ENCODE data around the gene FGD1. TPM values are rescaled to one million over a fixed set of nuclear protein-coding genes. Genes with fewer than 3 reads are reported as not detected.
"Not testable (repeated sequence)": the region's sequence is repeated elsewhere in the genome, so short reads cannot be mapped to it uniquely, and the experiment has no call there.

Gene FGD1
- total RNA-seq: under 1 TPM in 1 of 2 experiments, not detected in 1; 0.12 TPM

GRCh38 chrX:54495814-54496516 lies at the start of gene FGD1:
Gene FGD1, minus strand, starts transcription at chrX:54496234. Its CDS starts 802 bp downstream, at chrX:54495432.
- peaks cover 48% of the 10 kb centered on the region for H3K27me3 Mint-ChIP-seq
- H3K36me3 Mint-ChIP-seq: no peaks in the 10 kb centered on the region
- no peak within 1 kb of the TSS for H3K27ac Mint-ChIP-seq
- peak within 1 kb of the TSS; percentile 44 for H3K4me3 Mint-ChIP-seq
- ATAC-seq (peak; percentile 27), DNase-seq (peak; percentile 39)
- no peaks in the 10 kb centered on the region for H3K4me1 Mint-ChIP-seq
- CTCF ChIA-PET: no interaction called here
- no peaks in the 10 kb centered on the region for H3K9me3 Mint-ChIP-seq (ENCODE audit: low read depth)

DNA sequence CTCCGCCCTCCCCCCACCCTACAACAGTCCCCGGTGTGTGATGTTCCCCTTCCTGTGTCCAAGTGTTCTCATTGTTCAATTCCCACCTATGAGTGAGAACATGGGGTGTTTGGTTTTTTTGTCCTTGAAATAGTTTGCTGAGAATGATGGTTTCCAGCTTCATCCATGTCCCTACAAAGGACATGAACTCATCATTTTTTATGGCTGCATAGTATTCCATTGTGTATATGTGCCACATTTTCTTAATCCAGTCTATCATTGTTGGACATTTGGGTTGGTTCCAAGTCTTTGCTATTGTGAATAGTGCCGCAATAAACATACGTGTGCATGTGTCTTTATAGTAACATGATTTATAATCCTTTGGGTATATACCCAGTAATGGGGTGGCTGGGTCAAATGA lies 46.2 kb upstream of the FGD1 start:
- CTCF ChIA-PET; DNase-seq; H3K4me1 Mint-ChIP-seq; H3K27me3 Mint-ChIP-seq; H3K27ac Mint-ChIP-seq; H3K9me3 Mint-ChIP-seq (ENCODE audit: low read depth); ATAC-seq; H3K4me3 Mint-ChIP-seq: not testable (repeated sequence)
- H3K36me3 Mint-ChIP-seq: peaks cover 41% of the 10 kb centered on the region

- no peak overlapping the region for H3K4me3 Mint-ChIP-seq
- DNase-seq (no peak), ATAC-seq (no peak)
- CTCF ChIA-PET: no interaction called here
- peaks cover 43% of the 10 kb centered on the region for H3K36me3 Mint-ChIP-seq
- H3K9me3 Mint-ChIP-seq (ENCODE audit: low read depth): no peaks in the 10 kb centered on the region
- peaks cover 2% of the 10 kb centered on the region for H3K4me1 Mint-ChIP-seq
- H3K27me3 Mint-ChIP-seq: no peaks in the 10 kb centered on the region
- H3K27ac Mint-ChIP-seq: no peak overlapping the region
These were observed 44.3 kb upstream of the FGD1 start for GRCh38 chrX:54540289-54540688.

- no peak overlapping the region for H3K4me3 Mint-ChIP-seq
- no peak overlapping the region for H3K27ac Mint-ChIP-seq
- H3K9me3 Mint-ChIP-seq (ENCODE audit: low read depth): no peaks in the 10 kb centered on the region
- no peaks in the 10 kb centered on the region for H3K27me3 Mint-ChIP-seq
- no peak for DNase-seq
- CTCF ChIA-PET: no interaction called here
- peaks cover 25% of the 10 kb centered on the region for H3K36me3 Mint-ChIP-seq
- ATAC-seq: no peak
- H3K4me1 Mint-ChIP-seq: peaks cover 33% of the 10 kb centered on the region
These were observed 38.2 kb upstream of the FGD1 start for GRCh38 chrX:54534271-54534670.

GRCh38 chrX:54530357-54530900 lies 34.4 kb upstream of the FGD1 start:
- Mint-ChIP-seq H3K4me3 (peak overlapping the region; percentile 89), H3K36me3 (peaks cover 21% of the 10 kb centered on the region), H3K27ac (peak overlapping the region; percentile 91), H3K4me1 (peaks cover 36% of the 10 kb centered on the region), H3K27me3 (no peaks in the 10 kb centered on the region), H3K9me3 (ENCODE audit: low read depth) (peaks cover 2% of the 10 kb centered on the region)
- peak; percentile 41 for DNase-seq
- ATAC-seq: peak; percentile 18
- CTCF ChIA-PET: no interaction called here

DNA sequence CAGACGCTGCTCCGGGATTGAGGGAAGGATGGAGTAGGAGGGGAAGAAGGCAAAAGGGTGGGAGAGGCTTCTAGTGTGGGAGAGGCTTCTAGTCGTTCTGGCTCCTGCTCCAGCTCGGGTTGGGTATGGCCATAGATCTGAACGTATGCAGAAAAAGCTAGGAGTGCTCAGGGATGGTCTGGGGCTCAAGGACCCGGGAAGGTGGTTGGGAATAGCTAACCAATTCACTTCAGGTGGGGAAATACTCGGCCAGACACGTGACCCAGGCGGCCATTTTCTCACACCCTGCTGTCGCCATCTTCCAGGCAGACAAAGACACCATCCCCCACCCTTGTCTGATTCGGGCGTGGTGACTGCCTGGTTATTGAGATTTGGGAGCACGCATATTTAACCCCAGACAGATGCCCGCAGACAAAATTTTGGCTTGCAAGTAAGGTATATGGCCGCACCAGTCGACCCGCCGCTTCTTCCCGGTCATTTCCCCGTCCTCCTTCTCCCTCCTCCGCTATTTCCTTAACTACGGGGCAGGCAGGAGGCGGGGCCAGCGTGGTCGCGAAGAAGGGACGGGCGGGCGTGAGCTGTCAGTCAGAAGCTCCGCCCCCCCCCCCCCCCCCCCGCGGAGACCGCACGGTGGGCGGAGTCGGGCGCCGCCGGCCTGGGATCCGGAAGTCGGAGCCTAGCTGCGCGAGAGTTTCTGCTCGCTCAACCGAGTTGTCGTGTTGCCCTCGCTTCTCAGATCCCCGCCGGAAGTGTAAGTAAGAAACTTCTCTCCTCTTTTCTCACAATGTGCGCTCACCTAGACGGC lies 33.7 kb upstream of the FGD1 start, which contains the start of gene GNL3L:
Gene GNL3L, plus strand, starts transcription at position 668 of the 805 bp plus-strand sequence. CDS start 2,348 bp downstream, outside the sequence.
- Mint-ChIP-seq H3K4me3 (peak within 1 kb of the TSS; percentile 89), H3K27me3 (no peaks in the 10 kb centered on the region), H3K4me1 (peaks cover 36% of the 10 kb centered on the region), H3K36me3 (peaks cover 21% of the 10 kb centered on the region), H3K27ac (peak within 1 kb of the TSS; percentile 94), H3K9me3 (ENCODE audit: low read depth) (peaks cover 2% of the 10 kb centered on the region)
- peak; percentile 88 for DNase-seq
- ATAC-seq: peak; percentile 86
- CTCF ChIA-PET: interaction anchor here (0.8 kb wide), 1 partner anchor 110 kb away, joined by 5 read pairs; no protein-coding TSS in a partner anchor

DNA sequence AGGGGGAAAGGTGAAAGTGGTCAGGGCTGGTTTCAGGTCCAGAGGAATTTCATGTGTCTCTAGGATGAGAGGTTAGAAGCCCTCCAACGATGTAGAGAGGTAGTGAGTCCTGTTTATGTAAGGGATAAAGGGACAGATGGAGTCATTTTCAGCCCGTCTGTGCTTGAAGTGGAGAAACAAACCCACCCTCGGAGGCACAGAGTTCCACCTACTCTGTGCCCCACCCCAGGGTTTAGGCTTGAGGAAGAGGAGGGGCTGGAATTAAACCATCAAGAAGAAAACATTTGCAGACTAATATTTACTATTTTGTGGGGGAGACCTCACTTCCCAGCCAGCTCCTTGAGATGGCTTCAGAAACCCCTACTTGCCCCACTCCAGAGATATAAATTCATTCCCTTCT lies 33.1 kb upstream of the FGD1 start:
- CTCF ChIA-PET: interaction anchor here (0.8 kb wide), 1 partner anchor 111 kb away, joined by 5 read pairs; no protein-coding TSS in a partner anchor
- H3K36me3 Mint-ChIP-seq: peaks cover 18% of the 10 kb centered on the region
- DNase-seq (no peak), ATAC-seq (no peak)
- H3K9me3 Mint-ChIP-seq (ENCODE audit: low read depth): peaks cover 2% of the 10 kb centered on the region
- H3K4me3 Mint-ChIP-seq: peak overlapping the region; percentile 89
- peak overlapping the region; percentile 94 for H3K27ac Mint-ChIP-seq
- H3K4me1 Mint-ChIP-seq: peaks cover 29% of the 10 kb centered on the region
- H3K27me3 Mint-ChIP-seq: no peaks in the 10 kb centered on the region

GRCh38 chrX:54509400-54509799 lies 13.4 kb upstream of the FGD1 start:
- Mint-ChIP-seq H3K27me3 (peaks cover 6% of the 10 kb centered on the region), H3K4me1 (no peaks in the 10 kb centered on the region), H3K9me3 (ENCODE audit: low read depth) (no peaks in the 10 kb centered on the region), H3K4me3 (no peak overlapping the region), H3K27ac (no peak overlapping the region), H3K36me3 (peaks cover 2% of the 10 kb centered on the region)
- CTCF ChIA-PET: no interaction called here
- DNase-seq: no peak
- ATAC-seq: no peak

DNA sequence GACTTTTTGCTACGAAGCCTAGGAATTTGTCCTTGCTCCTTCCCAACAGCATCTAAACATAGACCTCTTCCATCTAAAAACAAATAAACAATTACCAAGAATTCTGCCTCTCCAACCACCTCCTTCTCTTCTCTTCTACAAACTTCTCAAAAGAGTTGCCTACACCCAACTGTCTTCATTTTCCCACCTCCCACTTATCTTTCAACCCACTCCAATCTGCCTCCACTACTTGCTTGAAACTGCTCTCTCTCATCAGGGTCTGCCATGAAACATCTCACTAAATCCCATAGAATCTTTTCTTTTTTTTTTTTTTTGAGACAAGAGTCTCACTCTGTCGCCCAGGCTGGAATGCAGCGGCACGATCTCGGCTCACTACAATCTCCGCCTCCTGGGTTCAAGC lies 902 bp upstream of the FGD1 start:
- ATAC-seq (no peak), DNase-seq (no peak)
- CTCF ChIA-PET: no interaction called here
- H3K27ac Mint-ChIP-seq: no peak overlapping the region
- no peaks in the 10 kb centered on the region for H3K36me3 Mint-ChIP-seq
- H3K9me3 Mint-ChIP-seq (ENCODE audit: low read depth): no peaks in the 10 kb centered on the region
- H3K4me3 Mint-ChIP-seq: no peak overlapping the region
- no peaks in the 10 kb centered on the region for H3K4me1 Mint-ChIP-seq
- peaks cover 48% of the 10 kb centered on the region for H3K27me3 Mint-ChIP-seq

- CTCF ChIA-PET: no interaction called here
- H3K9me3 Mint-ChIP-seq (ENCODE audit: low read depth): no peaks in the 10 kb centered on the region
- H3K36me3 Mint-ChIP-seq: no peaks in the 10 kb centered on the region
- no peaks in the 10 kb centered on the region for H3K4me1 Mint-ChIP-seq
- ATAC-seq: no peak
- H3K4me3 Mint-ChIP-seq: no peak overlapping the region
- H3K27me3 Mint-ChIP-seq: peaks cover 48% of the 10 kb centered on the region
- no peak overlapping the region for H3K27ac Mint-ChIP-seq
- no peak for DNase-seq
These were observed 451 bp upstream of the FGD1 start for GRCh38 chrX:54496517-54496852.

GRCh38 chrX:54494989-54495813 lies 833 bp downstream of the FGD1 start:
- Mint-ChIP-seq H3K27me3 (peaks cover 44% of the 10 kb centered on the region), H3K4me1 (no peaks in the 10 kb centered on the region), H3K27ac (no peak overlapping the region), H3K4me3 (peak overlapping the region; percentile 44), H3K9me3 (ENCODE audit: low read depth) (no peaks in the 10 kb centered on the region), H3K36me3 (no peaks in the 10 kb centered on the region)
- ATAC-seq: no peak
- CTCF ChIA-PET: no interaction called here
- DNase-seq: no peak

DNA sequence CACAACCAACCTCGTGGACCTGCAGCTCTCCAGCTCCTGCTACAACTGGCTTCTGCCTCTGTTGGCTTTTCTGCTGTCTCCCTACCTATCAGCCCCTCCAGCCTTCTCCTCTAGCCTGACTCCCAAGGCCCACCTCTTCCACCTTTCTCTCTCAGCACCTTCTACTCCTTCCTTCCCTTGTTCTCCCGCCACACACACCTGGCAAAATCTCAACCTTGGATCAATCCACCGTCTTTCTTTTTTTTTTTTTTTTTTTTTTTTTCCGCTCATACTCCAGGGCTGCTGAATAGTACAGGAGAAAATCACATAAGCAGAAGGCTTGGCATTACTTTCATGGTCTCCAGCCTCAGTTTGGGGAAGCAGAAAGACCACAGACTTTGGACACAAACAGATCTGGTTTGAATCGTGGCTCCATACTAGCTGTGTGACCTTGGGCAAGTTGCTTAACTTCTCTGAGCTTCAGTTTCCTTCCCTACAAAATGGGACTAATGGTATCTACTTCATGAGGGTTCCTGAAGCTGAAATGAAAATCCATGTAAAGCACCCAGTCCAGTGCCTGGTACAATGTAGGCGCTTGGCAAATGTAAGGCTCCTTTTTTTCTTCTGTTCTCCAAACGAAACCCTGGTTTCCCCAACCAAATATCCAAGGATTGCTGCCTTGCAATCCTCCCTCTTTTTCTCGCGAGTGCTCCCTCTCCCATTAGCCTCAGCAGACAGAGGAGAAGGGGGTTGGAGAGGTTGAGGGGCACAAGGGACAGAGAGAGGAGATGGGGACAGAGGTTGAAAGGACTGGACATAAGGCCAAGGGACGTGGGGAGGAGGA lies 1.7 kb downstream of the FGD1 start:
- Mint-ChIP-seq H3K9me3 (ENCODE audit: low read depth) (no peaks in the 10 kb centered on the region), H3K36me3 (no peaks in the 10 kb centered on the region), H3K27me3 (peaks cover 42% of the 10 kb centered on the region), H3K27ac (no peak overlapping the region), H3K4me3 (no peak overlapping the region), H3K4me1 (no peaks in the 10 kb centered on the region)
- ATAC-seq (no peak), DNase-seq (no peak)
- CTCF ChIA-PET: no interaction called here

Measured in activated CD8-positive, alpha-beta memory T cell treated with anti-CD3 and anti-CD28 coated beads, Interleukin-2, amount 10 ng/mL, durations not matched to agents 7 days and 5 days (primary cell).